HG03045 (cell line): ENCODE measurements around the gene CSRP2.

Source experiments
- ATAC-seq: cut with Tn5 transposase; IDR thresholded peaks from one replicate; pipeline ENCODE4 v1.9.1; 2021; ENCODE audit warnings: mild to moderate bottlenecking, moderate library complexity; ENCODE audit not compliant: unreplicated experiment

CSRP2 gene

DNA sequence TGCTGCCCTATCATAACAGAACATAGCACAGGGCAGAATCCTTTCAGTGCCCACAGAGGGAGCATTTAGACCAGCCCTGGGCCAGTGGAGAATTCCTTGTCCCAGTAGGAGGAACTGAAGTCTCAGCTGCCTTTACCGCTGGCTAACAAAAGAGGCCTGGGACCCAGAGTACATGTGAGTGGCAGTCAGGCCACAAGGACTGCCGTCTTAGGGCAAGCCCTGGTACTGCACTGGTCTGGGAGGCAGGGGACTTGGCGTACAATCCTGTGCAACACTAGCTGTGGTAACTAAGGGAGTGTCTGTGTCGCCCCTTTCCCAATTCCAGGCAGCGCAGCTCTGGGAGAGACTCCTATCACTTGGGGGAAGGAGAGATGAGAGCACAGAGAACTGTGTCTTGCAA lies 17.0 kb upstream of the CSRP2 start:
- ATAC-seq, result no peak

DNA sequence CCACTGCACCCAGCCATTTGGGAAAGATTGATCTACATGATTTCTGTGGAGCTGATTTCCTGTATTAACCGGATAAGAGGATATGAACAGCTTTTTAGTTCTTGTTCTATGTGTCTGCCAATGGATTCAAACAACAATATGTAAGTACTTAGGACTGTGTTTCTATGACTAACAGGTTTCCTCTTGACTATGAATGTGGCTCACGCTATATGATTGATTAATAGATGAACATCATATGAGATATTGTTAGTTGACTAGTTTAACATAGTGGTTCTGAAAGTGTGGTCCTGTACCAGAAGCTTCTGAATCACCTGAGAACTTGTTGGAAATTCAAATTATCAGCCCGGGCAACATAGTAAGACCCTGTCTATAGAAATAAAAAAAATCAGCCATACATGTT lies 12.8 kb upstream of the CSRP2 start:
- no peak for ATAC-seq

DNA sequence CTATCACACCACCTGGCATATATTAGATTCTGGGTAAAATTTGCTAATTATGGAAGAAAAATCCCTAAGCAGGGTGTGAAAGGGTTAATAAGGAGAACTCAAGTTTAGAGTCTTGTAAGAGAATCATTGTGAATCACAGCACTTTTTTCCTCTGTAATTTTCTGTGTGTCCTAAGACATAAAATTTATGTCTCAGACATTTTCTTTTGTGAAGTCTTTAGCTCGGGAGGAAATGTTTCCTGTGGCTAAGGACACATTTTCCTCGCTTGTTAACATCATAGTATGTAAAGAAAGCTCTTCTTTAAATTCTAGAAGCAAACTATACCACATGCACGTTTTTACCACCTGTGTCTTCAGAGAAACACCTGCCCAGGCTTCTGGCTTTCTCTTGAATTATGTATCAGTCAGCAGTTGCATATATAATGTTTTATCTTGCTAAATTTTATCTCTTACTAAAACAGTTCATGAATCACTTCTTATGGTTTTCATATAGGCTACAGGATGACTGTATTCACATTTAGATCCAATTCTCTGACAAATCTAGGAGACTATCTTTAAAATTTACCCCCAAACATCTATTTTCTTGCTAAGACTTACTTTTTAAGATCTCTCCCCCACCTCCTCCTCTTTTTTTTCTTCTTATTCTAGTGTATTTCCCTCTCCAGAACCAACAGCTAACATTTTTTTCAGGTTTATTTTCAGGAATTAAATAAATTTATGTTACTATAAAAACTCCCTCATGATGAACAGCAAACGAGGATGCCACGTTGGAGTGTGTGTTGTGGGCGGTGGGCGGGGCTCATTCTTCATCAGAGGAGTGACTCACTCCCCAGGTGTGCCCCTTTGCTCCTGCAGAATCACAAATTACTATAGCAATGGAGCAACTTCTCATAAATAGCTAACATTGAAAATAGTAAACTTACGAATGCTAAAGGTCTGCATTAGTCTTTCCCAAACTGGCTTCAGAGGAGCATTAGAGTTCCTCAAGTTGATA lies 11.6 kb upstream of the CSRP2 start:
- ATAC-seq, result no peak

DNA sequence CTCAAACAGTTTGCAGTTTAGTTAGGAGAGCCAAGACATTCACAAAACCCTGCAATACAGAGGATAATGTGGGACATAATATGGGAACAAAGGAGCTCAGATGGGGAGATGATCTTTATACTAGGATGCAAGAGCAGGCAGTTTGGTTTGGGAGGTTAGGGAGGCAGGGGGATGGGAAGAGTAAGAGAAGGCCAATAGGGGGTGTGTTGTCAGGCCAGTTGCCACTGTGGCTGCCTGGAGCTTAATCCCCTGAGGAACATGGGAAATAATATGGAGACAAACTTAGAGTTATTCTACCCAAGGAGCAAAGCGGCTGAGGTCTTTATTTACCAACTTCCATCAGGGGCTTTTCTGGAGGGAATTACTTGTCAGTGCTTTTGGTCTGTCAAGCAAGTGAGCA lies 10.0 kb upstream of the CSRP2 start:
- ATAC-seq, result no peak

DNA sequence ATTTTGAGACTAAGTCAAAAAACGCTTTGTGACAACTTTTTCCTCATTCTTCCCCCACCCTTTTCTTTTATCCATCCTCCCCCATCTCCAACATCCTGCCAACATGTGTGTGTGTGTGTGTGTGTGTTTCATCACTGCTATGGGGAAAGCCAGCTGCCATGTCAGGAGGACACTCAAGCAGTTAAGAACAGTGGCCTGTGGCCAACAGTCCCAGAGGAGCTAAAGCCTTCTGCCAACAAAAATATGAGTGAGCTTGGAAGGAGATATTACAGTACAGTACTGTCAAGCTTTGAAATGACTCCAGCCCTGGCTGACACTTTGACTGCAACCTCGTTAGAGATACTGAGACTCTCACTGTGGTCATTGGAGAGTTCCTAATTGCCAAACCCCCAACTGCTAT lies 5.0 kb upstream of the CSRP2 start:
- no peak for ATAC-seq

DNA sequence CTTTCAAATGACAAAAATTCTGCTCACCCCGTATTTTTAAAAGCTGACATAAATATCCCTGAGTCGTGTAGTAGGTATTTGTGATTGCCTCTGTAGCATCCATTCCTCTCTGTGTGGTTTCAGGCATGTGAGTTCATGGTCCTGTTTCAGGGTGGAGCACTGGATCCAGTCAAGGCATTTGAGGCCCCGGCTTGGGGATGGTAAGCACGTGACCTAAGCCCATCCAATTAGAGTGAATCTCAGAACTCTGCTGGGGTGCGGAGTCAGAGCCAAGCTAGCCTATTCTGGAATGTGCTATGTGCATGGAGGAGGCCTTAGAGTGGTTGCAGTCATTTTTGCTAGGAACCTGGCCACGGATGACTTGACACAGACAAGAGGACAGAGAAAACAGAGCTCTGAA lies 4.3 kb upstream of the CSRP2 start:
- ATAC-seq, result no peak

DNA sequence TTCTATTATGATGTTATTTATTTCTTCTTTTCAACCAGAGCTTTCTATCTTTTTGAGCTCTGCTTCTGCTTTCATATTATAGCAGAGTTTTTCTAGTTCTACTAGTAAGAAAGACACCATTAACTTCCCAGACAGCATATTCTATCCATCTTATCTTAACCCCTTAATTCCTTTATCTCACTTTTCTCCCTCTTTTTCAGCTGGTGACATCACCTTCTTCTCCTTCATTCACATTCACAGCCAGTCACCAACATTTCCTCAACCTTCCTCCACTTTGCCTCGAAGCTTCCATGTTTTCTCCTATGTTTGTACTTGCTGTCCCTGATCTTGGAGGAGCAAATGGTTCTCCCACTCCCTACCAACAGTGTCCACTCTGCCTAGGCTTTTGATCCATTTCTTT lies 3.5 kb upstream of the CSRP2 start:
- ATAC-seq, result no peak

DNA sequence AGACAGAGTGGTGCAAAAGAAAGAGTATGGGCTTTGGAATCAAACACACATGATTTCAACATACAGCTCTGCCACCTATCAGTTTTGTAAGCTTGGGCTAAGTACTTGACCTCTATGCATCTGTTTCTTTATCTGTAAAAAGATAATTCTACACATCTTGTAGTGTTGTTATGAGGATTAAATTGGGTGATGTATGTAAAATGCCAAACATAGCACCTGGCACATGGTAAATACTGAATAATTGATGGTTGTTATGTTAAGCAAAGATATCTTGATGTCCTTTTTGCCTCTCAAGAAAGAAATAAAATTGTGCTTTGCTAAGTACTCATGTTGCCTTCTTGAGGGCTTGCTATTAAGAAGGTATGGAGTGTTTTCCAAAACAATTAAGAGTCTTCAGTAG lies 2.3 kb upstream of the CSRP2 start:
- no peak for ATAC-seq

DNA sequence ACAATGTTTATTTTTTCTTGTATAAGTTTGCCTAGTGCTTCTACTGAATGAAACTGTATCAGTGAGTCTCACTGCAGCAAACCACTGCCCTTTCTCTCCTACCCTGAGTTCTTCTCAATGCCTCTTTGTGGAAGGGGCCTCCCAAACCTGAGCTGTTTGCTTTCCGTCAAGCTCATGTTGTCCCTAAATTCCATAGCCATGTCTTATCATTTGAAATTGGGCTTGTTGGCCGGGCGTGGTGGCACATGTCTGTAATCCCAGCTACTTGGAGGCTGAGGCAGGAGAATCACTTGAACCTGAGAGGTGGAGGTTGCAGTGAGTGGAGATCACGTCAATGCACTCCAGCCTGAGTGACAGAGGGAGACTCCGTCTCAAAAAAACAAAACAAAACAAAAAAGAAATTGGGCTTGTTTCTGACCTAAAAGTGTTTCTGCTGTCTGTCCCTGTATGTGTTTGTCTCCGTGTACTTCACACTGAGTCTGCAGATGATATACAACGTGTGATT lies 1.8 kb upstream of the CSRP2 start:
- ATAC-seq, result no peak

DNA sequence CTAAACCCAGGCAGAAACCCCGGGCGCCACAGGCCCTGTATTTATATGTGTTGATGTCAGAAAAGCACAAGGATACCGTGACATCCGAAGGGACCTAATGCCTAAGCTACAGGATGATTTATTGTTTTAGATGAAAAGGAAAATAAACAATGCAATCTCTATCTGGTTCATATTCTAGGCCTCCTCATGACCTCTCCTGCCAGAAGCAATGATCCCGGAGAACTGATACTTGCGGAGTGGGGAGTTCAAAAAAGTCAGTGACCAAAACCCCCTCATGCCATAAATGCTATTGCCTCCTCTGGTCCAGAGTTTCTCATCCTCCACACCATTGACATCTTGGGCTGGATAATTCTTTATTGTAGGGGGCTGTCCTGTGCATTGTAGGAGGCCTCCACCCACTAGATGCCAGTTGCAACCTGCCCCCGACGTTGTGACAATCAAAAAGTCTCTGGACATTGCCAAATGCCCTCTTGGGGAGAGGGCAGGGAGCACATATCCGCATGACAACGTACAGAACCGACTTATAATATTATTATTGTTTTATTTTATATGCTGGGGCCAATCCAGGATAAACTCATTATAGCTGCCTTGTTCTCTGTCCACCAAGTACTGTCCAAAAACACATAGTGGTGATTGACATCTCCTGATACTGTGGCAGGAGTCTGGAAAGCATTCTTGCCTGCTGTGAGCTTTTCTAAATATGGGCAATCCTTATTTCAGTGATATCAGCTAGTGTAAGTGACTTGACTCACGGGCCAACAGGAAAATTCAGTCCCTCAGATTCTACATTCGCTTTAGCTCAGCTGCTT lies 1.1 kb upstream of the CSRP2 start:
- ATAC-seq, result peak; percentile 8

DNA sequence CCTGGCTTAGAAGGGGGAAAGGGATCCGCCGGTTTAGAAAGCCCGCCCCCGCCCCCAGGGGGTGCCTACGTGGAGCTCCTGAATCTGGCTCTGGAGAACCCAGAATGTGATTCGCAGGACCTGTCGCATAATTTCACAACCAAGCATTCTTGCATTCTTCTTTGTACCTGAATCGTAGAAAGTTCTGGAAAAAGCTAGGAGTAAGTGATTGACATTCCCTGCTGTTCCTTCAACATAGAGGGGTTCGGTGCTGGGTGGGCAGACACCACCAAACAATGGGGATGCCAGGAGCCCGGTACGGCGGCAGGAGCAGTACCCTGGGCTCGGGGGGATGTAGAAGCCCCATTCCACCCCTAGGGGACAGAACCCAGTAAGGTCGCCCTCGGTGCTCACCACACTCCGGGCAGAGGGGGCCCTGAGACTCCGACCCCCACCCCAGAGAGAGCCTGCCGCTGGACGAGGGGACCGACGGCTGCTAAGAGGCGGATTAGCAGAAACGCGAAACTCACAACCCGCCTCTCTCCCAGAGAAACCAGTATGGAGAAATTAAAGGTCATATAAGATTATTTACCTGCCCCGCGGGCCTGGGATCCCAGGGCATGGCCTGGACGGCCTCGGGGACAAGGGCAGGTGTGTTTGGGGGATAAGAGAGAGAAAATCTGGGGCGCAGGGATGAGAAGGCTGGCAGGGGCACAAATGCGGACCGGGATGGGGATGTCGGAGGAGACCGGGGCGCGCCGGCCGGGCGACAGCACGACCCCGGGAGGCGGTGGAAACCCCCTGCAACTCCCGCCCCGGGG lies 520 bp downstream of the CSRP2 start:
- peak; percentile 33 for ATAC-seq

DNA sequence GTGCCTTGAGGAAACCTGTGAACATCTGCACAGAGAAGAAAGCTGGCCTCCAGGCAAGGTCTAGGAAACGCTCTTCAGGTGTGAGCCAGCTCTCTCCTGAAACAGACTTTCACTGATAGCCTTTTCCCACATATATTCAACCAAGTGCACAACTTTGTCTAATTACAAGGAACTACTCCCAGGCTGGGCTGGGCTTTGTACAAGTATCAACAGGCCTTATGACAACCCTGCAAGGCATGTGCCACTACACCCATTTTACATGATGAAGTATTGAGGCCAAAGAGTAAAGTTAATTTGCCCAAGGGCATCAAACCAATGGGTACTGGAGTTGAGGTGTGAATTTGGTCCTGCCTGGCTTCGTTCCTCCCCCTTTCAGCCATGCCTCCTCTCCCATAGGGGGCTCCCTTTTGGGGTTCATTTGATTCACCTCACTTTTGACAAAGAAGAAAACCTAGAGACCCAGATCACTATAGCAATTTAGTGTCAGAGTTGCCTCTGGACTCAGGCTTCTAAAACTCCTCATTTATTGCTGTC lies 2.1 kb downstream of the CSRP2 start:
- no peak for ATAC-seq

DNA sequence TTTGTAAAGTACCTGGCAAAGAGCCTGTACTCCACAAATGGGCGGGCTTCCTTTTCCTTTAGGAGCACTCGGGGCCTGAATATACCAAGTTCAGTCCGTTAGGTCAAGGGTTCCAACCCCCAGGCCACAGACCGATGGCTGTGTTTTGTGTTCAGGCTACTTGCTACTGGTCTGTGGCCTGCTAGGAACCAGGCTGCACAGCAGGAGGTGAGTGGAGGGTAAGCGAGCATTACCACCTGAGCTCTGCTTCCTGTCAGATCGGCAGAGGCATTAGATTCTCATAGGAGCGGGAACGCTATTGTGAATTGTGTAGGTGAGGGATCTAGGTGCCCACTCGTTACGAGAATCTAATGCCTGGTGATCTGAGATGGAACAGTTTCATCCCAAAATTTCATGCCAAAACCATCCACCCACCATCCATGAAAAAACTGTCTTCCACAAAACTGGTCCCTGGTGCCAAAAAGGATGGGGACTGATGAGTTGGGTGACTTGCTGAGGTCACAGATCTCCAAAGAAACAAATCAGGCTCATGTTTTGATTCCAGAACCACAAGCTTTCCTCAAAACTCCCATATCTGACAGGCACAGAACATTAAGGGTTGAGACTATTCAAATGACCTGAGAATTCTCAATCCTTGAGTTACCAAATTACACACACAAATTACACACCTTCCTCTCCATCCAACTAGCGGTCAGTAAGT lies 4.2 kb downstream of the CSRP2 start:
- no peak for ATAC-seq

DNA sequence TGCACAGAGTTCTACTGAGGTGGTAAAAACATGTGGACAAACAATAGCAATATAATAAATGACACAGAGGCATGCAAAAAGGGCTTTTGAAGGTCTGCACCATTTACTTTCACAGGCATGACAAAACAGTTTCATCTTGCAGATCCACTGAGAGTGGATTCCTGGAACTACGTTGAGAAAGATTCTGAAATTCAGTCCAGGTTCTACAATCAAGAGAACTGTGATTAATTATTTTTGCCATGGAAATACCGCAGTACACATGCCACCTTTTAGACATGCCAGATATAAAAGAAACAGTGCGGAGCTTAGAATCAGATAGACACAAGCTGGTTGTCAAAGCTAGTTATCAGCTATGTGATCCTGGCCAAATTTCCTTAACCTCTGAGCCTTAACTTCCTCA lies 4.8 kb downstream of the CSRP2 start:
- no peak for ATAC-seq

DNA sequence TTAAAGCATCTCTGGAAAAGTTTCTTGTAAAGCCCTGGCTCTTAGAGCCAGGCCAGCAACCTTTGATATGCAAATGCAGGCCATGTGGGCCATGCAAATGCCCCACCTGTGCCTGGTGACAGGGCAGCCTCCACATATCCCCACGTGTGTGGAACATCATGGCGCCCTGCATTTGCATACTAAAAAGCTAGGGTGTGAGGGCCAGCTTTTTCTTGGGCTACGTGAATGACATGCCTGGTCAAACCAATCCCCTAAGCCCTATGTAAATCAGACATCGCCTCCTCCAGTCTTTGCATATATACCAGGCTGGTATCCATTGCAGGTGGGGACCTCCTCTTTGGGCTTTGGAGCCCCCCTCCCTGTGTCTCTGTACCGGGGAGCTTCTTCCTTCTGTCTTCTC lies 6.4 kb downstream of the CSRP2 start:
- ATAC-seq, result no peak

DNA sequence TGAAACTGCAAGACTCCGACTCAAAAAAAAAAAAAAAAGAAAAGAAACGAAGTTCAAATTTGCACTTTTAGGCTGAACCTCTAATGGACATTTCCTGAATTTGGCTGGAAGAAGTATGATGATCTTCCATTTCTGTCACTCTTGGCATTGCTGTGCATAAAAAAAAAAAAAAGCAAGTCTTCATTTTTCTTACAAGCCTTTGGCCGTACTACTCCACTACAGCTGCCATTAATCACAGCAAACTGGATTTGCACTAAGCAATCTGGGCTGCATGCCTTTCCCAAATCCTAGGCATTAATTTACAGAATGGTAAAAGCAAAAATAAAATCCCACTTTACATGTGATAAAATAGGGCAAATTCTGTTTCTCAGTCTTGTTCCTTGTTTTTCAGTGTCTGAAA lies 7.1 kb downstream of the CSRP2 start:
- ATAC-seq, result no peak

DNA sequence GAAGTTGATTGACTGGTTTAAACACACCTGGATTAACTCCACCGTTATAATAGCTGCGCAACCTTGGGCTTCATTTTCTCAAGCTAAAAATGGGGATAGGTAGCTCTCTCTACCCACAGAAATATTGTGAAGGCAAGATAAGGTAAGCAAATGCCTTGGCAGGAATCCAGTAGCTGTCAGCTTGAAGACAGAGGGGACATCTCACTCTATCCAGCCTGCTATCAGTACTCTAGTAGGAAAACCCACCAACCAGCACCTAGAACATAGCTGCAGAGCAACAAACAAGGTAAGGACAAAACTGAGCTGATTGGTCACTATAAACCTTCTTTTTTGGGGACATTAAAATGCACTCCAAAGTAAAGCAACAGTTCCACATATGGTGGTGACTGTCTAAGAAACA lies 7.7 kb downstream of the CSRP2 start:
- no peak for ATAC-seq

DNA sequence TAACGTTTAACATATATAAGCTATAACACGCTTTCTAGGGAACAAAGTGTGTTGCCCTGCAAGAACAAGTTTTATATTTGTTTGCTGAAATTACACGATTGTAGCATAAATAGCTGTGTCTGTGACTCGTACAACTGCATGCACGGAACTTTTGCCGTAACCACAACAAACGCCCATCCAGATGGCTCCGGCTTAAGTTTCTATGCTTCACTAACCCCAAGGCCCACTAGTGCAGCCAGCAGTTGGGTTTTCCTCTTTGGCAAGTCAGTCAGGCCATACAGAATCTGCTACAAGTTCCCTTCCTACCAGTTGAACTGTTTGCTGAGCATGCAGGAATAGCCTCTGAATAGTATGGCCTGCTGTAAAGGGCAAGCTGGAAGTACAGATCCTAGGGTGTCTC lies 12.1 kb downstream of the CSRP2 start:
- ATAC-seq, result peak; percentile 54

DNA sequence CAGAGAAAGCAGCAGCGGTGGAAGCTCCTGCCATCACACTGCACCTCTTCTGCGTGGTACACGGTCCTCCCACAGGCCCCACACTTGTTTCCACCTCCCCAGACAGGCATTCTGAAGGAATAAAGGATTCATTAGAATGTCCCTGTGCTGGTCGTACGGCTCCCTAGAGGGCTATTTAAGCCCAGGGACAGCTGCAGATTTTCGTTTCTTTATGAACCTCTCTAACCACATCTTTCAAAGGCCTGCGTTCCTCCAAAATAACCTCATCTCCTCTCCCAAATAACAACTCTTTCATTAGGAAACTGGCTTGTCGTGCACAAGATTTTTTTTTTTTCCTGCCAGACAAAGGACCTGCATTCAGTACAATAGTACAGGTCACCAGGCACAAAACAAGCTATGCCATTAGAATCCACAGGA lies 12.7 kb downstream of the CSRP2 start:
- ATAC-seq, result no peak

DNA sequence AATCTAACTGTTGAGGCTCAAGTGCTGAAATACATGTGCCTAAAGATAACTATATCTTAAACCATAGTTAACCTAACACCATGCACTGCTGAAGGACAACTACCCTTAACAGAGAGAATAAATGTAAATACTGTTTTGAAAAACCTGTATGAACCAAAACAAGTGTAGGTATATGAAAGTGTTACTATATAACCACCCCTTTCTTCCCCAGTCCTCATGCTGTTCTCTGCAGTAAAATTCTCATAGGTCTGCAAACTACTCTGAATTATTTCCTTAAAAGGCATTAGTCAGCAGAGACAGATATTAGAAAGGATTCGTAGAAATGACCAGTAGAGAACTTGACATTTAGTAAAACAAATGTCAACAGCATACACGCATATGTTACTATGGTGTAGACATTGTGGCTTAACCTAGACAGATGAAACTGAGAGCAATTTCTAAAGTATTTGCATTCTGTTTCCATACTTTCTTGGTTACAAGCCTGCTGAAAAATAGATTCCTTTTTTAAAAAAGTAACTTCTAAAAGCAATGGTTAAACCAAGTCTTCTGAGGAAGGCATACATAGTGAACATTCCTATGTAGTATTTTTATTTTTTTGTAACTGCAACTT lies 13.9 kb downstream of the CSRP2 start:
- ATAC-seq, result peak; percentile 68
